SK-N-SH (cell line): Measurements from ENCODE around the gene DISP2. TPM values are rescaled to one million over a fixed set of nuclear protein-coding genes. Genes with fewer than 3 reads are reported as not detected.

ENCODE experiments used
- CTCF ChIA-PET: fragments of 300-600, 350-600 bp; formaldehyde crosslinking; extraction: SDS; loops from one replicate; lab custom pipeline; 2021; lab: Yijun Ruan, JAX
- POLR2A ChIA-PET: fragments of 350-600 bp; sonication (Branson Sonifier 250); formaldehyde crosslinking; extraction: SDS; loops from one replicate; lab custom pipeline; 2020; ENCODE audit warnings: antibody characterized with exemption, inconsistent platforms; lab: Yijun Ruan, JAX
- DNase-seq: peaks from one replicate; pipeline ENCODE4 v3.0.0; 2012
- H2AFZ ChIP-seq: fragments of 200-600 bp; sonication (generic); 2 replicates; pipeline ENCODE4 v1.8.1; 2016; ENCODE audit warnings: antibody characterized with exemption, mild to moderate bottlenecking, low read depth
- H3F3A ChIP-seq: fragments of 200-600 bp; sonication (generic); replicated peaks from 2 replicates; pipeline ENCODE3; 2016; ENCODE audit warnings: antibody characterized with exemption, mild to moderate bottlenecking; ENCODE audit not compliant: insufficient read depth
- H3K27ac ChIP-seq, 2 experiments: fragments of 200-500 bp in 1 of 2; fragments of 200-600 bp in 1 of 2; sonication (Bioruptor generic) in 1 of 2; sonication (generic), shearing (Covaris generic) in 1 of 2; 2 replicates each; pipeline versions ENCODE4 v1.5.1 to v1.6.1; 2014 to 2016; ENCODE audit warnings: low read depth in 2 of 2, inconsistent platforms in 1 of 2, low read length in 1 of 2, mild to moderate bottlenecking in 1 of 2, mixed read lengths in 1 of 2
- H3K27me3 ChIP-seq: fragments of 200-600 bp; sonication (generic), shearing (Covaris generic); 2 replicates; pipeline ENCODE4 v1.6.1; 2016; ENCODE audit warnings: mixed run types; ENCODE audit not compliant: insufficient read depth
- H3K36me3 ChIP-seq, 2 experiments: fragments of 200-500 bp in 1 of 2; fragments of 200-600 bp in 1 of 2; sonication (Bioruptor generic) in 1 of 2; sonication (generic) in 1 of 2; replicated peaks in 1 of 2; 2 replicates each; pipeline versions ENCODE3 to v1.5.1; 2014 to 2016; ENCODE audit warnings: low read length in 1 of 2, mild to moderate bottlenecking in 1 of 2; ENCODE audit not compliant: insufficient read depth in 2 of 2, control insufficient read depth in 1 of 2
- H3K4me1 ChIP-seq, 2 experiments: fragments of 200-500 bp in 1 of 2; fragments of 200-600 bp in 1 of 2; sonication (Bioruptor generic) in 1 of 2; sonication (generic), shearing (Covaris generic) in 1 of 2; 2 replicates each; pipeline versions ENCODE4 v1.5.1 to v1.6.1; 2014 to 2016; ENCODE audit warnings: low read depth in 1 of 2, low read length in 1 of 2, mixed run types in 1 of 2; ENCODE audit not compliant: insufficient read depth in 2 of 2, control insufficient read depth in 1 of 2
- H3K4me2 ChIP-seq: fragments of 200-600 bp; sonication (generic), shearing (Covaris generic); 2 replicates; pipeline ENCODE4 v1.6.1; 2017; ENCODE audit warnings: mixed run types
- H3K4me3 ChIP-seq, 2 experiments: fragments of 200-500 bp in 1 of 2; fragments of 200-600 bp in 1 of 2; sonication (Bioruptor generic) in 1 of 2; sonication (generic), shearing (Covaris generic) in 1 of 2; 2 replicates each; pipeline versions ENCODE4 v1.5.1 to v1.8.1; 2014 to 2016; ENCODE audit warnings: low read depth in 2 of 2, inconsistent platforms in 1 of 2, low read length in 1 of 2, mild to moderate bottlenecking in 1 of 2, mixed read lengths in 1 of 2, moderate library complexity in 1 of 2
- H3K79me2 ChIP-seq: fragments of 200-600 bp; sonication (generic); 2 replicates; pipeline ENCODE4 v1.8.1; 2017; ENCODE audit warnings: mild to moderate bottlenecking; ENCODE audit not compliant: insufficient read depth
- H3K9ac ChIP-seq: fragments of 200-600 bp; sonication (generic); 2 replicates; pipeline ENCODE4 v1.6.1; 2017; ENCODE audit warnings: mixed run types
- H3K9me2 ChIP-seq: fragments of 200-600 bp; sonication (generic); 2 replicates; pipeline ENCODE4 v1.6.1; 2017; ENCODE audit warnings: mixed run types
- H3K9me3 ChIP-seq: fragments of 200-600 bp; sonication (generic); 2 replicates; pipeline ENCODE4 v1.6.1; 2017; ENCODE audit warnings: mixed run types, mild to moderate bottlenecking, moderate library complexity
- H4K20me1 ChIP-seq: fragments of 200-600 bp; sonication (generic); 2 replicates; pipeline ENCODE4 v1.6.1; 2017; ENCODE audit warnings: mild to moderate bottlenecking, mixed run types; ENCODE audit not compliant: insufficient read depth
- CHD2 ChIP-seq: fragments of 150-350 bp; IDR thresholded peaks from 2 replicates; pipeline ENCODE4 v1.6.1; 2018; ENCODE audit warnings: low read length; ENCODE audit not compliant: partially characterized antibody
- ELF1 ChIP-seq: IDR thresholded peaks from 2 replicates; pipeline ENCODE4 v1.4.0; 2012
- EP300 ChIP-seq, 2 experiments: IDR thresholded peaks; 2 replicates each; pipeline versions ENCODE4 v1.4.0 to v1.6.1; 2012; ENCODE audit warnings: borderline replicate concordance in 1 of 2, low read depth in 1 of 2, low read length in 1 of 2
- FOSL2 ChIP-seq: IDR thresholded peaks from 2 replicates; pipeline ENCODE4 v1.4.0; 2012; ENCODE audit warnings: low read depth, mild to moderate bottlenecking, moderate library complexity, borderline replicate concordance
- FOXJ3 ChIP-seq: sonication (generic); formaldehyde crosslinking; IDR thresholded peaks from 2 replicates; pipeline ENCODE4 v1.5.1; 2020; ENCODE audit warnings: mild to moderate bottlenecking, missing genetic modification reagents
- GABPA ChIP-seq: IDR thresholded peaks from 2 replicates; pipeline ENCODE4 v1.4.0; 2012; ENCODE audit warnings: low read depth, mild to moderate bottlenecking
- JUND ChIP-seq: IDR thresholded peaks from 2 replicates; pipeline ENCODE4 v1.4.0; 2012
- MEF2A ChIP-seq: IDR thresholded peaks from 2 replicates; pipeline ENCODE4 v1.4.0; 2012; ENCODE audit warnings: low read depth, borderline replicate concordance
- MXI1 ChIP-seq: IDR thresholded peaks from 2 replicates; pipeline ENCODE4 v1.6.1; 2012; ENCODE audit warnings: mild to moderate bottlenecking, low read depth, low read length, improper control_type of control experiment
- NFIC ChIP-seq: IDR thresholded peaks from 2 replicates; pipeline ENCODE4 v1.4.0; 2012; ENCODE audit warnings: borderline replicate concordance
- NRF1 ChIP-seq: IDR thresholded peaks from 2 replicates; pipeline ENCODE4 v1.6.1; 2012; ENCODE audit warnings: low read depth, mild to moderate bottlenecking, low read length
- PBX3 ChIP-seq: IDR thresholded peaks from 2 replicates; pipeline ENCODE4; 2012
- POLR2AphosphoS5 ChIP-seq: IDR thresholded peaks from 2 replicates; pipeline ENCODE4 v1.6.1; 2012; ENCODE audit warnings: low read depth, low read length
- RAD21 ChIP-seq: IDR thresholded peaks from 2 replicates; pipeline ENCODE4 v1.6.1; 2012; ENCODE audit warnings: mild to moderate bottlenecking, low read length
- SMC3 ChIP-seq: IDR thresholded peaks from 2 replicates; pipeline ENCODE4 v1.6.1; 2012; ENCODE audit warnings: low read depth, low read length, improper control_type of control experiment
- TAF1 ChIP-seq: IDR thresholded peaks from 2 replicates; pipeline ENCODE4 v1.6.1; 2012; ENCODE audit warnings: low read depth, mild to moderate bottlenecking, low read length, moderate library complexity, borderline replicate concordance
- TCF12 ChIP-seq: IDR thresholded peaks from 2 replicates; pipeline ENCODE4 v1.4.0; 2012
- TEAD4 ChIP-seq: IDR thresholded peaks from 2 replicates; pipeline ENCODE4 v1.4.0; 2012; ENCODE audit warnings: mild to moderate bottlenecking, borderline replicate concordance; ENCODE audit not compliant: insufficient read depth
- YY1 ChIP-seq: IDR thresholded peaks from 2 replicates; pipeline ENCODE4 v1.4.0; 2012; ENCODE audit warnings: low read depth, mild to moderate bottlenecking
- WGBS: methylation state at CpG from one replicate; pipeline ENCODE4 v1.1.6; 2017; ENCODE audit warnings: low lambda C conversion rate; 5-methylcytosine and 5-hydroxymethylcytosine counted together
- polyA plus RNA-seq, 3 experiments: library from polyadenylated mRNA; depleted of rRNA; stranded (reverse); fragments of >200 nt; gene quantifications; 2 replicates each; pipeline ENCODE4 v1.2.3, GENCODE V29; 2012
- TF ChIP-seq, protein P1 (sequence below): IDR thresholded peaks from 2 replicates; pipeline ENCODE4 v1.4.0; 2012; ENCODE audit warnings: low read depth
- TF ChIP-seq, protein P2 (sequence below): fragments of 150-350 bp; IDR thresholded peaks from 2 replicates; pipeline ENCODE4 v1.6.1; 2017; ENCODE audit warnings: antibody characterized with exemption, low read length, low read depth, borderline replicate concordance

The DISP2 gene
- polyA plus RNA-seq, 1 of the 3 experiments (the other 2 are of a cell fraction) = 0.12 TPM

GRCh38 chr15:40338041-40338657 is 19.9 kb upstream of the DISP2 start (continued):
- TF ChIP-seq SMC3 (peak; percentile 49), ELF1 (no peak), NRF1 (no peak), GABPA (no peak), YY1 (no peak), TCF12 (no peak), MXI1 (no peak), RAD21 (peak; percentile 81), FOXJ3 (CRISPR knock-in tag) (no peak), CHD2 (peak; percentile 26), PBX3 (no peak)
- TF ChIP-seq, protein P1, sequence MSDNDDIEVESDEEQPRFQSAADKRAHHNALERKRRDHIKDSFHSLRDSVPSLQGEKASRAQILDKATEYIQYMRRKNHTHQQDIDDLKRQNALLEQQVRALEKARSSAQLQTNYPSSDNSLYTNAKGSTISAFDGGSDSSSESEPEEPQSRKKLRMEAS = peak; percentile 15; the same call in 1 of the 2 replicates
- TF ChIP-seq, all 33 proteins: peak for 5

DNA sequence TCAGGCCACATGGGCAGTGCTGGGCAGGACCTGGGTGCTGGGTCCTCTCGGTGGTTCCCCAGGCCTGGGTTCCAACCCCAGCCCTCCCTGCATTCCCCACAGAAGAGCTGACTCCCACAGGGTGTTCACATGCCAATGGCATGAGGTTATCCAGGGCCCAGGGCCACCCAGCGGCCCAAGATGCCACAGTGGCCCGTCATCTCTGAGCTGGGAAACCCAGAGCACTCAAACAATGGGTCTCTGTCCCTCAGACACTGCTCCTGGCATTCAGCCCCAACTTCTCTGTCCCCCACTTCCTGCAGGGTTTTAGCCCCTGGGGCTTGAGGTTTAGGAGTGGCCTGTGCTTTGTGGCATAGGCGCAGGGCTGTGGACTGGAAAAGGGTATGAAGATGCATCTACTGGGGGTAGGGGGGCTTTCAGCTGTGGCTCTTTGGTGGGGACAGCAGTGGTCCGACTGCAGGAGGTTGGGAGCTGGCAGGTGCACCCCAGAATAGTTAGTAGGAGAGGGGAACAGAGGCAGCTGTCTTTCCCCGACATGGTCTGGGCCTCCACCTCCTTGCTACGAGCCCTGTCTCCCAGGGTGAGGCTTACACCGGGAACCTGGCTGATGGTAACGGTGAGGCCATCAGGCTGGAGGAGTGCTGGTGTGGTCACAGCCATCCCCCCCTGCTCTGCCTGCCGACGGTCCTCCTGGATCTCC is 18.9 kb upstream of the DISP2 start:
- ChIA-PET CTCF (interaction anchor here (0.7 to 70.6 kb wide), 23 partner anchors 3 to 178 kb away, joined by 3 to 2194 read pairs (median 4); partner anchors contain the start of genes ANKRD63, BUB1B, CCDC9B and DISP2), POLR2A (interaction anchor here (0.9 to 3.0 kb wide), 7 partner anchors 14 to 85 kb away, joined by 3 to 22 read pairs (median 3); partner anchors contain the start of genes IVD and KNSTRN)
- Histone ChIP-seq H3K9me2 (no peaks in the 10 kb centered on the region), H3F3A (peaks cover 34% of the 10 kb centered on the region), H3K79me2 (peaks cover 53% of the 10 kb centered on the region), H3K36me3 (peaks cover 19 to 26% of the 10 kb centered on the region in 2 experiments), H3K27me3 (no peaks in the 10 kb centered on the region), H4K20me1 (no peaks in the 10 kb centered on the region), H3K9me3 (no peaks in the 10 kb centered on the region), H2AFZ (no peak overlapping the region), H3K4me3 (peak overlapping the region; percentile 51 to 77; a peak in 3 of 4 replicates), H3K9ac (peak overlapping the region; percentile 98), H3K27ac (peak overlapping the region; percentile 96 to 98), H3K4me2 (peak overlapping the region; percentile 94), H3K4me1 (peaks cover 55 to 69% of the 10 kb centered on the region in 2 experiments; a peak in 3 of 4 replicates)
- DNase-seq = no peak
- 37% methylated on average over 7 of the region's 11 CpGs for WGBS
- TF ChIP-seq NFIC (peak; percentile 80), GABPA (no peak), ELF1 (0 out of 2 replicates have a peak, but pooled peaks have one; percentile 17), FOSL2 (peak; percentile 70; the same call in 1 of the 2 replicates), TCF12 (peak; percentile 73), EP300 (IDR thresholded peaks at IDR 0.05; ENCODE audit: borderline replicate concordance in 1 of 2, low read depth in 1 of 2, low read length in 1 of 2) (peak in 1 of 2 experiments; percentile 71; a peak in 1 of 4 replicates), YY1 (no peak), SMC3 (no peak), JUND (peak; percentile 80), POLR2AphosphoS5 (0 out of 2 replicates have a peak, but pooled peaks have one; percentile 42), TAF1 (peak; percentile 29; the same call in 1 of the 2 replicates), MEF2A (no peak), TEAD4 (peak; percentile 90), PBX3 (peak; percentile 34; the same call in 1 of the 2 replicates)
- TF ChIP-seq, protein P2, sequence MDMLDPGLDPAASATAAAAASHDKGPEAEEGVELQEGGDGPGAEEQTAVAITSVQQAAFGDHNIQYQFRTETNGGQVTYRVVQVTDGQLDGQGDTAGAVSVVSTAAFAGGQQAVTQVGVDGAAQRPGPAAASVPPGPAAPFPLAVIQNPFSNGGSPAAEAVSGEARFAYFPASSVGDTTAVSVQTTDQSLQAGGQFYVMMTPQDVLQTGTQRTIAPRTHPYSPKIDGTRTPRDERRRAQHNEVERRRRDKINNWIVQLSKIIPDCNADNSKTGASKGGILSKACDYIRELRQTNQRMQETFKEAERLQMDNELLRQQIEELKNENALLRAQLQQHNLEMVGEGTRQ = no peak
